ENCODE data around the gene PSMD6.

DNA sequence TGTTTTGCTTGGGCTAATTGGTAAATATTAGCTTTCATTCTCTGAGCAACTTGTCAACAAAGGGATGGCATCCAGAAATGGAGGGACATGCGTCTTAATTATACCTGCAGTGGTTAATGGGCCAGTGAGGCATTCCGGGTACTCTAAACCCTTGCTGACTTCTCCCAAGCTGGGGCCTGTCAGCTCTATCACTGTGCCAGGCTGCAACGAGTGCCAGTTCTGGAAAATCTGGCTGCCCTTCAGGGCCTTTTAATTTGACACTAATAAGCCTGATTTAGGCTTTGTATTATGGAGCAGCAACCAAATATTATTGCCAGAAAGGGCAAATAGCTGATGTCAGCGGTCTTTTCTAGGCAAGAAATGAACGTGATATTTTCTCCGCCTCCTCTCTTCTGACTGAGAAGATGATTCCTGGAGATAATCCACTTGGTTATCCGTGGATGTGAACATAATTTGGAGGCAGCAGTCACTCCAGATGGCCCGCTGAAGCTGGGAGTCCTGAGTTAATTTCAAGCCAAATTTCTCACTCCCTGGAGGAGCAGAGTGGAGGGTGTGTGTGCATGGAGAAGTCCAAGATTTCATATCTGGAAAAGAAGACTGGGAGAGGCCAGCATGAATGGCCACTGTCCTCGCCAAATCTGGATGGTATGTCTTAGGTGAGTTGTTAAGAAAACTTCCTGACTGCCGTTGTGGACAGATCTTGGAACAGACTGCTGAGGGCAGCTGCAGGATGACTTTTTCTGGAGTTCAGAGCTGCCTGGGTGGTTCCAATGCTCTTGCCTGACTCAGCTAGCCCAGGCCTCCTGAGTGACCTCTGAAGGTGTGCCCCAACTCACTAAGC is 44.4 kb upstream of the PSMD6 start:
- TF ChIP-seq CTCF (IDR thresholded peaks at IDR 0.05) (no peak), ZFX (IDR thresholded peaks at IDR 0.05; ENCODE audit: borderline replicate concordance) (no peak)

Data from 22Rv1 (cell line).